Naive thymus-derived CD4-positive, alpha-beta T cell (primary cell): Measurements from ENCODE around the gene CDH24. TPM values are rescaled to one million over a fixed set of nuclear protein-coding genes. Genes with fewer than 3 reads are reported as not detected.
A peak's percentile ranks its signal among the peaks of the same experiment; 100 is the strongest.

Experiments used
- ATAC-seq: fragments of 150-1000 bp; cut with Tn5 transposase; 2 replicates; pipeline ENCODE4 v1.10.0; 2021; ENCODE audit warnings: mild to moderate bottlenecking, moderate library complexity
- CTCF ChIA-PET: fragments of 350-600 bp; sonication (Branson Sonifier 250); formaldehyde crosslinking; loops from one replicate; lab custom pipeline; 2021; ENCODE audit warnings: antibody characterized with exemption; lab: Charles Lee
- POLR2A ChIA-PET: fragments of 350-600 bp; sonication (Branson Sonifier 250); formaldehyde crosslinking; loops from one replicate; lab custom pipeline; 2021; ENCODE audit warnings: antibody characterized with exemption, inconsistent platforms; lab: Charles Lee
- DNase-seq, 9 donors: peaks; one replicate each; pipeline versions ENCODE4 v3.0.0 to v3.0.0-alpha.2; 2020 to 2022; ENCODE audit warnings: mixed read lengths in 1 of 9
- H3K27ac ChIP-seq: one replicate; pipeline ENCODE4 v1.7.0; 2013; ENCODE audit warnings: mild to moderate bottlenecking, low read depth, low read length, moderate library complexity
- H3K27me3 ChIP-seq, 2 donors: one replicate each; pipeline ENCODE4 v1.7.0; 2013; ENCODE audit warnings: low read length in 2 of 2, mild to moderate bottlenecking in 2 of 2, moderate library complexity in 2 of 2; ENCODE audit not compliant: control insufficient read depth in 2 of 2, insufficient read depth in 2 of 2
- H3K36me3 ChIP-seq, 3 experiments: 1 replicate in 2 of 3; 2 replicates in 1 of 3; pipeline ENCODE4 v1.7.0; 2013; ENCODE audit warnings: low read length in 3 of 3, mild to moderate bottlenecking in 3 of 3, moderate library complexity in 1 of 3; ENCODE audit not compliant: insufficient read depth in 3 of 3, control insufficient read depth in 2 of 3
- H3K4me1 ChIP-seq, 2 donors: one replicate each; pipeline ENCODE4 v1.7.0; 2013; ENCODE audit warnings: low read length in 2 of 2, mild to moderate bottlenecking in 2 of 2, moderate library complexity in 1 of 2; ENCODE audit not compliant: control insufficient read depth in 2 of 2, insufficient read depth in 2 of 2
- H3K4me3 ChIP-seq: 2 replicates; pipeline ENCODE4 v1.7.0; 2013; ENCODE audit warnings: mild to moderate bottlenecking, low read length
- H3K9me3 ChIP-seq, 3 experiments: 1 replicate in 2 of 3; 2 replicates in 1 of 3; pipeline ENCODE4 v1.7.0; 2013; ENCODE audit warnings: low read length in 3 of 3; ENCODE audit not compliant: control insufficient read depth in 2 of 3
- H3K27ac Mint-ChIP-seq, 9 donors: one replicate each; pipeline ENCODE4 v1.8.0; 2020 to 2022; ENCODE audit warnings: mixed read lengths in 9 of 9, mild to moderate bottlenecking in 8 of 9, moderate library complexity in 5 of 9, inconsistent platforms in 2 of 9
- H3K27me3 Mint-ChIP-seq, 5 donors: one replicate each; pipeline ENCODE4 v1.8.0; 2021 to 2022; ENCODE audit warnings: mixed read lengths in 5 of 5, mild to moderate bottlenecking in 1 of 5
- H3K36me3 Mint-ChIP-seq, 5 donors: one replicate each; pipeline ENCODE4 v1.8.0; 2020 to 2022; ENCODE audit warnings: mixed read lengths in 5 of 5, mild to moderate bottlenecking in 3 of 5, inconsistent platforms in 1 of 5
- H3K4me1 Mint-ChIP-seq, 7 donors: one replicate each; pipeline ENCODE4 v1.8.0; 2020 to 2022; ENCODE audit warnings: mixed read lengths in 7 of 7, mild to moderate bottlenecking in 3 of 7, inconsistent platforms in 1 of 7
- H3K4me3 Mint-ChIP-seq, 10 donors: one replicate each; pipeline ENCODE4 v1.8.0; 2020 to 2022; ENCODE audit warnings: mild to moderate bottlenecking in 10 of 10, mixed read lengths in 10 of 10, moderate library complexity in 6 of 10, inconsistent platforms in 2 of 10
- H3K9me3 Mint-ChIP-seq, 11 donors: one replicate each; pipeline ENCODE4 v1.8.0; 2020 to 2022; ENCODE audit warnings: mixed read lengths in 11 of 11, mild to moderate bottlenecking in 4 of 11, inconsistent platforms in 1 of 11, moderate library complexity in 1 of 11
- intact Hi-C, 2 donors: fragments of 100-400 bp; cut with micrococcal nuclease; formaldehyde crosslinking; loops; one replicate each; pipeline ENCODE4 v1.15.1; 2023
- polyA plus RNA-seq, 2 donors: library from polyadenylated mRNA; unstranded; fragments of 300-500 nt; fragmentation: Illumina TruSeq; gene quantifications; one replicate each; pipeline ENCODE4 v1.2.3, GENCODE V29; 2021
- total RNA-seq, 6 experiments: library from RNA in 5 of 6; stranded (reverse) in 5 of 6; gene quantifications; 1 replicate in 5 of 6; 2 replicates in 1 of 6; pipeline ENCODE4 v1.2.3 and lab custom pipeline; 2021 to 2026

The CDH24 gene
- total and polyA plus RNA-seq, 7 experiments from 2014 or later = 0.30 to 3.7 (median 1.7) TPM

DNA sequence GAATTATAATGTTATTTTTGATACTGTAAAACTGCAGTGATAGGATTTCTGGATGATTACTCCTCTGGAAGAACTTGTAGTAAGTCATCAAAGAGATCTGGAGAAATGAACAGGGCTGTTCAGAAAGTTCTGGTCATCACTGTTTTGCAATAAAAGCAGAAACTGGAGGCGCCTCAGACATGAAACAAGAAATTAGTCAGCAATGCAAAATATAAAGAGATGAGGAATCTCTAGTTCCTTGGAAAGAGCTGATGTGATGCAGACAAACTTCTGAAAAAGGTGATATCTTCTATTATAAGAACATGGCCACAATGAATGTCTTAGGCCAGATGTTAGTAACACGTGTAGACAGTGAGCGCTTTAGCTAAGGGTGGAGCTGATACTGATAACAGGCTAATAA, 28.1 kb upstream of the CDH24 start:
- DNase-seq (no peak), ATAC-seq (no peak)
- ChIA-PET CTCF (interaction anchor here (0.8 to 2.9 kb wide), 6 partner anchors 9 to 90 kb away, joined by 3 to 11 read pairs (median 4); partner anchors contain the start of genes ACIN1 and C14orf119), POLR2A (interaction anchor here (1.5 to 2.3 kb wide), 2 partner anchors 9 kb away, joined by 4 to 14 read pairs; partner anchors contain the start of genes ACIN1 and C14orf119)
- Histone ChIP-seq H3K4me3 (no peak overlapping the region), H3K36me3 (peaks cover 30 to 98% (median 44%) of the 10 kb centered on the region in 3 experiments), H3K27ac (no peak overlapping the region), H3K4me1 (no peaks in the 10 kb centered on the region), H3K9me3 (no peaks in the 10 kb centered on the region), H3K27me3 (no peaks in the 10 kb centered on the region)
- H3K27ac Mint-ChIP-seq = peak overlapping the region in 2 of 9 donors; percentile 8 to 57
- intact Hi-C loops = no loop called here
- peaks cover 16 to 42% (median 29%) of the 10 kb centered on the region in 5 donors for H3K36me3 Mint-ChIP-seq
- H3K9me3 Mint-ChIP-seq = peaks cover 0 to 1% (median 0%) of the 10 kb centered on the region in 11 donors
- no peaks in the 10 kb centered on the region for H3K27me3 Mint-ChIP-seq
- H3K4me1 Mint-ChIP-seq = peaks cover 14 to 48% (median 41%) of the 10 kb centered on the region in 7 donors
- H3K4me3 Mint-ChIP-seq = no peak overlapping the region

DNA sequence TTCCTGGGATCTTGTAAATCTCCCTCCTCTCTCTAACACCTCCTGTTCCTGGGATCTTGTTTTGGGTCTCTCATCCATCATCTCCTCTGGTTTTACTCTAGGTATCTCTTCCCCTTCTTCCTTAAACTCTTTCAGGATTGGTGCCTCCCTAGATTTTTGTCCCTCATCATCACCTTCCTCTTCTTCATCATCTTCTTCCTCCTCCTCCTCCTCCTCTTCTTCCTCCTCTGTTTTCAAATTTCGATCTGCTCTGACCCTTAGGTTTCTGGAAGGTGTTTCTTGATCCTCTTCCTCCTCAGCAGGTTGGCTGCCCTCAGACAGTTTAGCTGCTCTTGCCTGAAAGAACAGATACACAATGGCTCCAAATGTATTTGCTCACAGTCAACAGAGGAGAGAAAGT, 23.2 kb upstream of the CDH24 start:
- ChIA-PET CTCF (interaction anchor here (0.6 to 1.2 kb wide), 2 partner anchors 40 to 50 kb away, joined by 4 read pairs; no protein-coding TSS in a partner anchor), POLR2A (interaction anchor here (0.7 to 3.9 kb wide), 4 partner anchors 9 to 88 kb away, joined by 3 to 19 read pairs (median 8); partner anchors contain the start of genes ACIN1 and C14orf119)
- H3K27ac ChIP-seq = no peak overlapping the region

DNA sequence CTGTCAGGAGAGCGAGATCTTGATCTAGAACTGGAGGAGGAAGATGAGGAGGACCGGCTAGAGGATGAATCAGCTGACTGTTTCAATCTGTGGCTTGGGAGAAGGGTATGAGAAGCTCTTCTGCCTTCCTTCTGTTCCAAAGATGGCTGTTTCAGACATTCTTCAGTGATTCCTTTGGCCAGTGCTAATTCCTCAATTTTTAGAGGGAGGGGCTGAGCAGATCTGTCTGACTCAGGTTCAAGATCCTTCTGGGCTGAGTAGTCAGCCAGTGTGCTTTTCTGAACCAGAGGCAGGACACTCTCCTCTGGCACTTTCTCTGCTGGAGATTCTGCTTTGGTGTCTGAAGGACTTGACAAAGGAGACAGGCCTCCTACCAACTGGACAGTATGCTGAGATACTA, 22.4 kb upstream of the CDH24 start:
- peaks cover 13 to 38% (median 19%) of the 10 kb centered on the region in 5 donors for H3K36me3 Mint-ChIP-seq

More for the DNA sequence above, 23.2 kb upstream of the CDH24 start:
- ATAC-seq (no peak), DNase-seq (no peak)
- H3K9me3 Mint-ChIP-seq = no peaks in the 10 kb centered on the region
- Histone ChIP-seq H3K36me3 (peaks cover 49 to 99% (median 51%) of the 10 kb centered on the region in 3 experiments), H3K27me3 (no peaks in the 10 kb centered on the region), H3K4me1 (no peaks in the 10 kb centered on the region), H3K9me3 (no peaks in the 10 kb centered on the region), H3K4me3 (no peak overlapping the region)
- peaks cover 5 to 21% (median 11%) of the 10 kb centered on the region in 7 donors for H3K4me1 Mint-ChIP-seq
- no peak overlapping the region for H3K4me3 Mint-ChIP-seq
- peaks cover 13 to 40% (median 20%) of the 10 kb centered on the region in 5 donors for H3K36me3 Mint-ChIP-seq
- H3K27me3 Mint-ChIP-seq = no peaks in the 10 kb centered on the region
- H3K27ac Mint-ChIP-seq = peak overlapping the region in 7 of 9 donors; percentile 6 to 78 (median 45)
- intact Hi-C loops = no loop called here

DNA sequence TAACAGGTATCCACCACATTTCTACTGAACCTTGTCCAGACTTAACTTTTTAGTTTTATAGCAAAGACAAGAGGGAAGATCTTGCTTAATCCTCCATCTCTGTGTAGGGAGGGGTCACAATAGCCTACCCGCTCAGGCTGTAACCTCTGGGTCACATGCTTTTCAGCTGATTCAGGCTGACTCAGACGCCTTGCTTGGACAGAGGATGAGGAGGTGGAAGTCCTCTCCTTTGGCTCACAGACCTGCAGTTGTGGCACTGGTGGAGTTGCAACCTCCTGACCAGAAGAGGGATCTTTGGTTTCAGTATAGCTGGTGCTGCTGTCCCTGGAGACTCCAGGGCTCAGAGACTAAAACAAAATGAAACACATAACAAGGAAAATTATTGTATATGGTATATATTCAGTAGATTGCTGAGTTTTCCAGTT, 21.4 kb upstream of the CDH24 start:
- ChIA-PET POLR2A (interaction anchor here (1.0 to 4.1 kb wide), 3 partner anchors 13 to 84 kb away, joined by 3 to 25 read pairs (median 20); partner anchors contain the start of genes ACIN1 and C14orf119), CTCF (interaction anchor here (0.6 to 3.0 kb wide), 4 partner anchors 10 to 302 kb away, joined by 3 to 32 read pairs (median 14); partner anchors contain the start of gene SLC7A8)
- Histone ChIP-seq H3K27me3 (no peaks in the 10 kb centered on the region), H3K36me3 (peaks cover 51 to 98% (median 55%) of the 10 kb centered on the region in 3 experiments), H3K4me3 (no peak overlapping the region), H3K4me1 (no peaks in the 10 kb centered on the region), H3K9me3 (no peaks in the 10 kb centered on the region), H3K27ac (no peak overlapping the region)
- ATAC-seq (peak; percentile 92), DNase-seq (no peak)
- H3K9me3 Mint-ChIP-seq = no peaks in the 10 kb centered on the region
- H3K27me3 Mint-ChIP-seq = no peaks in the 10 kb centered on the region
- H3K27ac Mint-ChIP-seq = peak overlapping the region in 4 of 9 donors; percentile 17 to 75 (median 64)
- peaks cover 13 to 35% (median 21%) of the 10 kb centered on the region in 5 donors for H3K36me3 Mint-ChIP-seq
- H3K4me3 Mint-ChIP-seq = no peak overlapping the region
- intact Hi-C loops = no loop called here
- H3K4me1 Mint-ChIP-seq = peaks cover 3 to 20% (median 5%) of the 10 kb centered on the region in 7 donors

More for the DNA sequence above, 22.4 kb upstream of the CDH24 start:
- H3K4me1 ChIP-seq = no peaks in the 10 kb centered on the region
- ATAC-seq = no peak
- H3K27me3 Mint-ChIP-seq = no peaks in the 10 kb centered on the region
- no peak overlapping the region for H3K4me3 ChIP-seq
- no peak for DNase-seq
- H3K4me3 Mint-ChIP-seq = no peak overlapping the region
- ChIA-PET POLR2A (interaction anchor here (3.9 kb wide), 1 partner anchor 15 kb away, joined by 19 read pairs; the partner anchor contains the start of genes ACIN1 and C14orf119), CTCF (interaction anchor here (0.7 kb wide), 1 partner anchor 37 kb away, joined by 3 read pairs; no protein-coding TSS in a partner anchor)
- H3K9me3 Mint-ChIP-seq = no peaks in the 10 kb centered on the region
- peaks cover 5 to 20% (median 8%) of the 10 kb centered on the region in 7 donors for H3K4me1 Mint-ChIP-seq
- no peaks in the 10 kb centered on the region for H3K9me3 ChIP-seq
- intact Hi-C loops = no loop called here
- H3K27ac ChIP-seq = no peak overlapping the region
- peak overlapping the region in 6 of 9 donors; percentile 17 to 88 (median 66) for H3K27ac Mint-ChIP-seq
- peaks cover 51 to 99% (median 53%) of the 10 kb centered on the region in 3 experiments for H3K36me3 ChIP-seq
- no peaks in the 10 kb centered on the region for H3K27me3 ChIP-seq

DNA sequence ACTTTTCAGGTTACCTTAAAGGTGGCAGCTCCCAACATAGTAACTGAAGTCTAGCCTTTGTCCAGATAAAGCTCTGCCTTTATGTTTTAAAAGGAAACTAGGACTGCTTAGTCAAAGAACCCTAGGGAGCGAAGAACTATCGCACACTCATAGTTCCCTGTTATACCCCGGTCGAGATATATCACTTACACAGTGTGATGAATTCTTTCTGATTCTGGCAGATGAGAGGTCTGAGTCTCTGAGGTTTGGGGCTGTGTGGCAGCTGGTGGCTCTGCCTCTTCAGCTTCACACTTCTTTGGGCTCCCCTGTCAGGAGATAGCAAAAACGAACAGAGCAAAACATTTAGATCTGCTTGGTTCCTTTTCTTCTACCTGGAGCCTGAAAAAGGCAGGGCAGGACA, 20.6 kb upstream of the CDH24 start:
- Mint-ChIP-seq H3K4me1 (peaks cover 3 to 20% (median 7%) of the 10 kb centered on the region in 7 donors), H3K27ac (peak overlapping the region in 3 of 9 donors; percentile 6 to 45 (median 43)), H3K27me3 (no peaks in the 10 kb centered on the region), H3K36me3 (peaks cover 13 to 35% (median 21%) of the 10 kb centered on the region in 5 donors), H3K4me3 (no peak overlapping the region), H3K9me3 (no peaks in the 10 kb centered on the region)
- Histone ChIP-seq H3K4me1 (no peaks in the 10 kb centered on the region), H3K27me3 (no peaks in the 10 kb centered on the region), H3K27ac (no peak overlapping the region), H3K9me3 (no peaks in the 10 kb centered on the region), H3K4me3 (no peak overlapping the region), H3K36me3 (peaks cover 47 to 95% (median 55%) of the 10 kb centered on the region in 3 experiments)
- intact Hi-C loops = loop anchor here (1.0 kb wide), 3 partner anchors 9 to 109 kb away; no protein-coding TSS in a partner anchor
- POLR2A ChIA-PET = interaction anchor here (0.7 to 4.1 kb wide), 5 partner anchors 9 to 115 kb away, joined by 3 to 25 read pairs (median 7); partner anchors contain the start of genes ACIN1 and C14orf119
- CTCF ChIA-PET = interaction anchor here (0.8 to 3.0 kb wide), 14 partner anchors 9 to 302 kb away, joined by 3 to 32 read pairs (median 4); partner anchors contain the start of genes ACIN1, AJUBA, C14orf119 and CEBPE
- ATAC-seq = no peak
- DNase-seq = no peak

DNA sequence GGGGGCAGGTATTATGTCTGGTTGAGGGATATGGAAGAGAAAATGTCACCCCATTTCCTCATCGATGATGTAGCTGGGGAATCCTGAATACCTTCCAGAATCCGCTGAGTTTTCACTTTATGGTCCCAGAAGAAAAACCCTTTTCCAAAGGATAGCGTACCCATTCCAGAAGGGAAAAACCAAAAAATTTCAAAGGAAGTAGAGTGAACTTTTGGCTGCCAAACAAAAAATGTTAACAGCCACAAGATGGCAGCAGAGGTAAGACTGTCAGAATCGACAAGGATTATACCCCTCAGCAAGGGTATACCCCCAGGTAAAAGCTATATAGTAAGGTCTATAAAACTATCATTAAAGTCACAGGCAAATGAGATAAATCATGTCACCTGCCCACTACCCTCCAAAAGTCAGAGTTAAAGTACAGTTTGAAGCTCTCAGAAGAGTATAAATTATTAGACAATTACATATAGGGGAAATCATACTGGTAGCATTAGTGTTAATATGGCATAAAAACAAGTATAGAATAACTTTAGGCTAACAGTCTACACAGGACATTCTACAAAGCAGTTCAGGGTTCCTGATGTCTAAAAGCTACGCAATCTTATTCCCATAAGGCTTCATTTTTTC, 19.6 kb upstream of the CDH24 start:
- Histone ChIP-seq H3K27ac (peak overlapping the region; percentile 3), H3K4me3 (no peak overlapping the region), H3K9me3 (no peaks in the 10 kb centered on the region), H3K27me3 (no peaks in the 10 kb centered on the region), H3K36me3 (peaks cover 47 to 90% (median 53%) of the 10 kb centered on the region in 3 experiments), H3K4me1 (peaks cover 1 to 2% of the 10 kb centered on the region in 2 donors)
- CTCF ChIA-PET = interaction anchor here (0.7 to 3.0 kb wide), 22 partner anchors 8 to 303 kb away, joined by 3 to 32 read pairs (median 4); partner anchors contain the start of genes ACIN1, AJUBA, C14orf119 and CEBPE
- DNase-seq = peak in 5 of 9 donors; percentile 33 to 55 (median 49)
- H3K36me3 Mint-ChIP-seq = peaks cover 13 to 35% (median 21%) of the 10 kb centered on the region in 5 donors
- H3K9me3 Mint-ChIP-seq = no peaks in the 10 kb centered on the region
- peak; percentile 63 for ATAC-seq
- H3K4me1 Mint-ChIP-seq = peaks cover 8 to 28% (median 17%) of the 10 kb centered on the region in 7 donors
- H3K27ac Mint-ChIP-seq = peak overlapping the region in 2 of 9 donors; percentile 47 to 57
- intact Hi-C loops = loop anchor here (1.0 kb wide), 3 partner anchors 8 to 110 kb away; no protein-coding TSS in a partner anchor
- H3K4me3 Mint-ChIP-seq = no peak overlapping the region
- POLR2A ChIA-PET = interaction anchor here (0.7 to 4.1 kb wide), 9 partner anchors 8 to 194 kb away, joined by 4 to 25 read pairs (median 5); partner anchors contain the start of genes ACIN1, AJUBA, C14orf119 and REM2
- no peaks in the 10 kb centered on the region for H3K27me3 Mint-ChIP-seq
